22Rv1 (cell line): Measurements from ENCODE around the gene SELPLG.

Source experiments
- CTCF ChIP-seq: fragments of 450-650 bp; IDR thresholded peaks from 2 replicates; pipeline ENCODE4 v1.5.1; 2017; ENCODE audit warnings: mild to moderate bottlenecking
- ZFX ChIP-seq: fragments of 450-650 bp; IDR thresholded peaks from 2 replicates; pipeline ENCODE4 v1.6.1; 2017; ENCODE audit warnings: antibody characterized with exemption, borderline replicate concordance

GRCh38 chr12:108637222-108637971 lies 3.7 kb upstream of the SELPLG start:
- TF ChIP-seq CTCF (no peak), ZFX (no peak)
